ENCODE results near the gene LALBA.
"Not testable (repeated sequence)": the region's sequence is repeated elsewhere in the genome, so short reads cannot be mapped to it uniquely, and the experiment has no call there.

Gene LALBA

DNA sequence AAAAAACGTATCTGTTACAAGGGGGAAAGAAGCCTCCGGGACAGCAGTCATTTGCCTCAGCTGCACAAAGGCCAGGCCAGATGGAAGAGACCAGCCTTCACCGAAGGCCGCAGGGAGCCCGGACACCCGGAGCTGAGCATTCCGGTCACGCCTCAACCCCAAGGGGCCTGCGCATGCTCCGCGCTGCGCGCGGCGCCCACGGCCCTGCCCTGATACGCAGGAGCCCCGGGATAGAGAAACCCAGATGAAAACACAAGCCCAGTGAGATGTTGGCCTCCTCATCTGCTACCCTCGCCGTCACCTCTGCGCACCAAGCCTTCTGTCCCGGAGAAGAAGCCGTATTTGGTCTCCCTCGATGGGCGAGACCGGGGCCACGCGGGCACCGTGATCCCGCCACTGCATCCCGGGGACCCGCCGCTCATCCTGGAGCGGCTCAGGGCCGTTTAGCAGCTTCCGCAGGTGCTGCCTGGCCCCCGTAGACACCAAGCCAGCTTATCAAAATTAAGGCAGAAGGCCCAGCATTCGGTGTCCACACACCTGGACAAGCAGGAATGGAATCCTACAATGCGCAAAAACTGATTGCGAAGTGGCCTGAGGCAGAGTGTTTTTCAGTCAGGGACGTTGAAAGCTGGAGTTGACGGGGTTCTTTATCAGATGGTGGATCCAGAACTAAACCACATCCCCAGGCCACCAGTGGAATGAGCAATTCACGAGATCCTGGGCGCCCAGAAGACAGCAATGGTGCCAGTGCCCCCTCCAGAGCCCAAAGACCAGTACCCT, 41.8 kb downstream of the LALBA start:
- TF ChIP-seq, protein P1, sequence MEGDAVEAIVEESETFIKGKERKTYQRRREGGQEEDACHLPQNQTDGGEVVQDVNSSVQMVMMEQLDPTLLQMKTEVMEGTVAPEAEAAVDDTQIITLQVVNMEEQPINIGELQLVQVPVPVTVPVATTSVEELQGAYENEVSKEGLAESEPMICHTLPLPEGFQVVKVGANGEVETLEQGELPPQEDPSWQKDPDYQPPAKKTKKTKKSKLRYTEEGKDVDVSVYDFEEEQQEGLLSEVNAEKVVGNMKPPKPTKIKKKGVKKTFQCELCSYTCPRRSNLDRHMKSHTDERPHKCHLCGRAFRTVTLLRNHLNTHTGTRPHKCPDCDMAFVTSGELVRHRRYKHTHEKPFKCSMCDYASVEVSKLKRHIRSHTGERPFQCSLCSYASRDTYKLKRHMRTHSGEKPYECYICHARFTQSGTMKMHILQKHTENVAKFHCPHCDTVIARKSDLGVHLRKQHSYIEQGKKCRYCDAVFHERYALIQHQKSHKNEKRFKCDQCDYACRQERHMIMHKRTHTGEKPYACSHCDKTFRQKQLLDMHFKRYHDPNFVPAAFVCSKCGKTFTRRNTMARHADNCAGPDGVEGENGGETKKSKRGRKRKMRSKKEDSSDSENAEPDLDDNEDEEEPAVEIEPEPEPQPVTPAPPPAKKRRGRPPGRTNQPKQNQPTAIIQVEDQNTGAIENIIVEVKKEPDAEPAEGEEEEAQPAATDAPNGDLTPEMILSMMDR (IDR thresholded peaks at IDR 0.05; ENCODE audit: poor library complexity, severe bottlenecking) = no peak
- no peak for DNase-seq (ENCODE audit: low spot score)
- no peak for ATAC-seq (ENCODE audit: low read depth)
- H3K27ac ChIP-seq (ENCODE audit: poor library complexity, severe bottlenecking) = no peak overlapping the region
- no peak overlapping the region for H3K4me3 ChIP-seq (ENCODE audit: severe bottlenecking)
- no peaks in the 10 kb centered on the region for H3K36me3 ChIP-seq (ENCODE audit: low read depth)
- no peaks in the 10 kb centered on the region for H3K9me3 ChIP-seq (ENCODE audit: severe bottlenecking)
- peaks cover 7% of the 10 kb centered on the region for H3K27me3 ChIP-seq (ENCODE audit: insufficient read depth, poor library complexity, severe bottlenecking)
- no peaks in the 10 kb centered on the region for H3K4me1 ChIP-seq (ENCODE audit: insufficient read depth, poor library complexity, severe bottlenecking)

DNA sequence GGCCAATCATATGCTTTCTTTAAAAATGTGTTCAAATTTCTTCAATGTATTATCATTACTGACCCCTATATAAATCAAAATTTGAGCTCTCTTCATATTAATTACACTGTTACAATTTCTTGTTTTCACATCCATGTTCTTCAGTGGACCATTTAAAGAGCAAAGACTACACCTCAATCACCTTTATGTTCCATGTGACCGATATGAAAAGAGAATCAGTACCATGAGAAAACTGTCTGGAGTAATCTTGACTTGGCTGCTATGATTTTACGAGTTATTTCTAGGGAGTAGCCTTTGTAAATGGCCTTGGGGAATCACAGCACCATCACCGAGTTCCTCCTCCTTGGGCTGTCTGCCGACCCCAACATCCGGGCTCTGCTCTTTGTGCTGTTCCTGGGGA, 44.5 kb downstream of the LALBA start, which contains the start of gene OR8S1:
OR8S1 (plus strand) TSS at position 301 of the 400 bp plus-strand sequence; CDS start at position 301, 0 bp downstream.
- H3K27me3 ChIP-seq (ENCODE audit: insufficient read depth, poor library complexity, severe bottlenecking) = no peaks in the 10 kb centered on the region
- ATAC-seq (ENCODE audit: low read depth) (no peak), DNase-seq (ENCODE audit: low spot score) (no peak)
- TF ChIP-seq, protein P1 (IDR thresholded peaks at IDR 0.05; ENCODE audit: poor library complexity, severe bottlenecking) = no peak
- H3K36me3 ChIP-seq (ENCODE audit: low read depth) = no peaks in the 10 kb centered on the region
- H3K4me3 ChIP-seq (ENCODE audit: severe bottlenecking) = no peak within 1 kb of the TSS
- no peak within 1 kb of the TSS for H3K27ac ChIP-seq (ENCODE audit: poor library complexity, severe bottlenecking)
- H3K4me1 ChIP-seq (ENCODE audit: insufficient read depth, poor library complexity, severe bottlenecking) = no peaks in the 10 kb centered on the region
- no peaks in the 10 kb centered on the region for H3K9me3 ChIP-seq (ENCODE audit: severe bottlenecking)

DNA sequence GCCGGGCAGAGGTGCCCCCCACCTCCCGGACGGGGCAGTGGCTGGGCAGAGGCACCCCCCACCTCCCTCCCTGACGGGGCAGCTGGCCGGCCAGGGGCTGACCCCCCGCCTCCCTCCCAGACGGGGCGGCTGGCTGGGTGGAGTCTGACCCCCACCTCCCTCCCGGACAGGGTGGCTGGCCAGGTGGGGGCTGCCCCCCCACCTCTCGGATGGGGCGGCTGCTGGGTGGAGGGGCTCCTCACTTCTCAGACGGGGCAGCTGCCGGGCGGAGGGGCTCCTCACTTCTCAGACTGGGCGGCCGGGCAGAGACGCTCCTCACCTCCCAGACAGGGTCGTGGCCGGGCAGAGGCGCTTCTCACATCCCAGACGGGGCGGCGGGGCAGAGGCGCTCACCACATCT, 49.5 kb downstream of the LALBA start:
- not testable (repeated sequence) for H3K9me3 ChIP-seq (ENCODE audit: severe bottlenecking); DNase-seq (ENCODE audit: low spot score); H3K36me3 ChIP-seq (ENCODE audit: low read depth); ATAC-seq (ENCODE audit: low read depth); H3K4me1 ChIP-seq (ENCODE audit: insufficient read depth, poor library complexity, severe bottlenecking); H3K27ac ChIP-seq (ENCODE audit: poor library complexity, severe bottlenecking); H3K4me3 ChIP-seq (ENCODE audit: severe bottlenecking); H3K27me3 ChIP-seq (ENCODE audit: insufficient read depth, poor library complexity, severe bottlenecking)

Measured in RWPE2 (cell line).